Neural cell (in vitro differentiated cells): Measurements from ENCODE around the gene KCTD10. TPM values are rescaled to one million over a fixed set of nuclear protein-coding genes. Genes with fewer than 3 reads are reported as not detected.

Source experiments
- H2AFZ ChIP-seq: fragments of 200-600, 300-800 bp; sonication (generic), shearing (Covaris generic); 2 replicates; pipeline ENCODE4 v1.6.0; 2014; ENCODE audit warnings: low read depth, mild to moderate bottlenecking, antibody characterized with exemption, low read length, moderate library complexity
- H3F3A ChIP-seq: fragments of 200-600 bp; shearing (Covaris generic); 2 replicates; pipeline ENCODE4 v1.6.1; 2016; ENCODE audit warnings: mild to moderate bottlenecking, moderate library complexity, mixed read lengths, antibody characterized with exemption, low read length; ENCODE audit not compliant: insufficient read depth, poor library complexity, severe bottlenecking
- H3K27ac ChIP-seq: fragments of 200-600, 300-800 bp; sonication (generic), shearing (Covaris generic); 2 replicates; pipeline ENCODE4 v1.5.1; 2014; ENCODE audit warnings: mild to moderate bottlenecking, low read length, moderate library complexity
- H3K27me3 ChIP-seq: fragments of 300-800, 200-600 bp; sonication (generic), shearing (Covaris generic); 2 replicates; pipeline ENCODE4 v1.6.0; 2014; ENCODE audit warnings: mild to moderate bottlenecking, low read depth, low read length, moderate library complexity; ENCODE audit not compliant: insufficient read depth
- H3K36me3 ChIP-seq: fragments of 300-800, 200-600 bp; sonication (generic), shearing (Covaris generic); 2 replicates; pipeline ENCODE4 v1.5.1; 2014; ENCODE audit warnings: mild to moderate bottlenecking, antibody characterized with exemption, low read length, moderate library complexity; ENCODE audit not compliant: insufficient read depth
- H3K4me2 ChIP-seq: fragments of 300-800, 200-600 bp; sonication (generic), shearing (Covaris generic); 2 replicates; pipeline ENCODE4 v1.6.0; 2014; ENCODE audit warnings: mild to moderate bottlenecking, low read length
- H3K4me3 ChIP-seq: fragments of 300-800, 200-600 bp; sonication (generic), shearing (Covaris generic); 2 replicates; pipeline ENCODE4 v1.5.1; 2014; ENCODE audit warnings: mild to moderate bottlenecking, low read length, moderate library complexity
- H3K79me2 ChIP-seq: fragments of 200-600 bp; shearing (Covaris generic); replicated peaks from 2 replicates; pipeline ENCODE4 v1.6.0; 2014; ENCODE audit warnings: mild to moderate bottlenecking, low read length, moderate library complexity; ENCODE audit not compliant: insufficient read depth
- H3K9ac ChIP-seq: fragments of 300-800, 200-600 bp; sonication (generic), shearing (Covaris generic); 2 replicates; pipeline ENCODE4 v1.6.1; 2016; ENCODE audit warnings: mild to moderate bottlenecking, low read length, mixed read lengths
- H3K9me2 ChIP-seq: fragments of 200-600 bp; shearing (Covaris generic); 2 replicates; pipeline ENCODE4 v1.6.1; 2016; ENCODE audit warnings: mild to moderate bottlenecking, low read length, mixed read lengths; ENCODE audit not compliant: insufficient read depth
- H3K9me3 ChIP-seq: fragments of 200-600, 300-800 bp; sonication (generic), shearing (Covaris generic); 2 replicates; pipeline ENCODE4 v1.6.1; 2016; ENCODE audit warnings: mild to moderate bottlenecking, mixed run types, low read length, moderate library complexity, mixed read lengths
- H4K20me1 ChIP-seq: fragments of 200-600 bp; shearing (Covaris generic); 2 replicates; pipeline ENCODE4 v1.6.1; 2016; ENCODE audit warnings: mild to moderate bottlenecking, mixed run types; ENCODE audit not compliant: insufficient read depth
- CTCF ChIP-seq: fragments of 450-650 bp; IDR thresholded peaks from 2 replicates; pipeline ENCODE4 v1.5.1; 2014; ENCODE audit warnings: antibody characterized with exemption, mild to moderate bottlenecking, moderate library complexity; ENCODE audit not compliant: poor library complexity, severe bottlenecking
- EP300 ChIP-seq: fragments of 450-650 bp; conservative IDR thresholded peaks from 2 replicates; pipeline ENCODE4 v1.6.1; 2014; ENCODE audit warnings: antibody characterized with exemption, mild to moderate bottlenecking, moderate library complexity; ENCODE audit not compliant: poor library complexity, severe bottlenecking
- EZH2 ChIP-seq: fragments of 200-600, 300-800 bp; shearing (Covaris generic), sonication (generic); IDR thresholded peaks from 2 replicates; pipeline ENCODE4 v1.6.1; 2014; ENCODE audit warnings: antibody characterized with exemption, low read length, borderline replicate concordance, mild to moderate bottlenecking; ENCODE audit not compliant: insufficient read depth, poor library complexity, severe bottlenecking
- MXI1 ChIP-seq: fragments of 450-650 bp; conservative IDR thresholded peaks from 2 replicates; pipeline ENCODE4 v1.6.1; 2014; ENCODE audit warnings: antibody characterized with exemption, mild to moderate bottlenecking; ENCODE audit not compliant: poor library complexity, severe bottlenecking
- POLR2AphosphoS5 ChIP-seq: IDR thresholded peaks from 2 replicates; pipeline ENCODE4 v1.6.1; 2012
- RAD21 ChIP-seq: fragments of 450-650 bp; conservative IDR thresholded peaks from 2 replicates; pipeline ENCODE4 v1.6.1; 2014; ENCODE audit warnings: antibody characterized with exemption, mild to moderate bottlenecking, moderate library complexity
- REST ChIP-seq: IDR thresholded peaks from 2 replicates; pipeline ENCODE4 v1.6.1; 2012; ENCODE audit warnings: borderline replicate concordance
- SMC3 ChIP-seq: fragments of 450-650 bp; conservative IDR thresholded peaks from 2 replicates; pipeline ENCODE4 v1.6.1; 2014; ENCODE audit warnings: antibody characterized with exemption, mild to moderate bottlenecking, moderate library complexity; ENCODE audit not compliant: poor library complexity
- TAF1 ChIP-seq: IDR thresholded peaks from 2 replicates; pipeline ENCODE4 v1.6.1; 2012; ENCODE audit warnings: low read depth
- polyA plus RNA-seq: library from polyadenylated mRNA; depleted of rRNA; stranded (reverse); fragments of >200 nt; gene quantifications from 2 replicates; pipeline ENCODE4 v1.2.3, GENCODE V29; 2014

Gene KCTD10
- polyA plus RNA-seq, 1 donor from 2014 or later: 69.4 TPM

GRCh38 chr12:109452489-109452888 is 24.6 kb downstream of the KCTD10 start:
- Histone ChIP-seq H3K27me3 (no peaks in the 10 kb centered on the region), H3K79me2 (no peaks in the 10 kb centered on the region), H3K4me2 (no peak overlapping the region), H3F3A (no peaks in the 10 kb centered on the region), H3K9me3 (no peaks in the 10 kb centered on the region), H3K36me3 (no peaks in the 10 kb centered on the region), H4K20me1 (no peaks in the 10 kb centered on the region), H2AFZ (no peak overlapping the region), H3K4me3 (no peak overlapping the region), H3K27ac (no peak overlapping the region), H3K9ac (no peak overlapping the region), H3K9me2 (no peaks in the 10 kb centered on the region)
- TF ChIP-seq EZH2: no peak
- no peak for TF ChIP-seq REST
- TF ChIP-seq RAD21: no peak
- no peak for TF ChIP-seq SMC3
- TF ChIP-seq MXI1: no peak
- no peak for TF ChIP-seq POLR2AphosphoS5
- no peak for TF ChIP-seq CTCF
- no peak for TF ChIP-seq TAF1
- no peak for TF ChIP-seq EP300

GRCh38 chr12:109451400-109451799 is 25.7 kb downstream of the KCTD10 start:
- Histone ChIP-seq H3K79me2 (no peaks in the 10 kb centered on the region), H3K9me2 (no peaks in the 10 kb centered on the region), H3F3A (no peaks in the 10 kb centered on the region), H3K4me3 (no peak overlapping the region), H2AFZ (no peak overlapping the region), H3K9ac (no peak overlapping the region), H3K27me3 (no peaks in the 10 kb centered on the region), H3K36me3 (no peaks in the 10 kb centered on the region), H4K20me1 (no peaks in the 10 kb centered on the region), H3K9me3 (no peaks in the 10 kb centered on the region), H3K4me2 (no peak overlapping the region), H3K27ac (no peak overlapping the region)
- no peak for TF ChIP-seq MXI1
- no peak for TF ChIP-seq SMC3
- TF ChIP-seq EP300: no peak
- no peak for TF ChIP-seq POLR2AphosphoS5
- no peak for TF ChIP-seq TAF1
- TF ChIP-seq EZH2: no peak
- TF ChIP-seq REST: no peak
- no peak for TF ChIP-seq RAD21
